ENCODE results near the gene KHNYN. TPM values are rescaled to one million over a fixed set of nuclear protein-coding genes. Genes with fewer than 3 reads are reported as not detected.

The KHNYN gene
- total RNA-seq (10 to 100 TPM; 30.2 to 76.9 (median 46.3) TPM), polyA plus RNA-seq (10 to 100 TPM; 18.5 to 48.6 (median 36.2) TPM)
- long read RNA-seq, donor 1, partial matches to known transcripts: 29 of 80 reads
- long read RNA-seq, donor 1, other reads (novel, unspliced or antisense): 51 of 80 reads
- long read RNA-seq, donor 2, partial matches to known transcripts: 6 of 32 reads
- long read RNA-seq, donor 2, other reads (novel, unspliced or antisense): 23 of 32 reads
- long read RNA-seq, donor 3, partial matches to known transcripts: 0 of 53 reads
- long read RNA-seq, donor 3, other reads (novel, unspliced or antisense): 52 of 53 reads
- long read RNA-seq, donor 4, partial matches to known transcripts: 3 of 5 reads
- long read RNA-seq, donor 4, other reads (novel, unspliced or antisense): 1 of 5 reads
- long read RNA-seq, donor 5, transcript KHNYN-206 (8 exons, 2,443 nt): minor isoform, 8 of 73 reads
- long read RNA-seq, donor 5, transcript KHNYN-202 (8 exons, 3,359 nt): major isoform, 32 of 73 reads
- long read RNA-seq, donor 5, partial matches to known transcripts: 19 of 73 reads
- long read RNA-seq, donor 5, other reads (novel, unspliced or antisense): 13 of 73 reads
- long read RNA-seq, donor 6, partial matches to known transcripts: 0 of 4 reads
- long read RNA-seq, donor 6, other reads (novel, unspliced or antisense): 3 of 4 reads
- long read RNA-seq, donor 7, partial matches to known transcripts: 5 of 12 reads
- long read RNA-seq, donor 7, other reads (novel, unspliced or antisense): 6 of 12 reads
- long read RNA-seq, donor 8, partial matches to known transcripts: 56 of 78 reads
- long read RNA-seq, donor 8, other reads (novel, unspliced or antisense): 18 of 78 reads
- long read RNA-seq, donor 9, partial matches to known transcripts: 0 of 4 reads
- long read RNA-seq, donor 9, other reads (novel, unspliced or antisense): 0 of 4 reads
- long read RNA-seq, donor 10, partial matches to known transcripts: 24 of 40 reads
- long read RNA-seq, donor 10, other reads (novel, unspliced or antisense): 15 of 40 reads

- TF ChIP-seq CTCF (IDR thresholded peaks at IDR 0.05) (no peak), POLR2A (IDR thresholded peaks at IDR 0.05) (peak; percentile 96)
- H3K27ac ChIP-seq: peak within 1 kb of the TSS; percentile 88 to 100 (median 95)
- H3K4me1 ChIP-seq (replicated peaks in 1 of 2): peaks cover 34 to 43% of the 10 kb centered on the region in 2 donors
- intact Hi-C loops (cut with DNase I): loop anchor here (5.0 kb wide), 2 partner anchors 62 to 97 kb away; partner anchors contain the start of gene NFATC4 (in 2 of the 2)
- WGBS, 4 donors: 3 to 30% (median 7%) methylated on average over 13 to 57 of the region's 57 CpGs
- peaks cover 0 to 24% of the 10 kb centered on the region in 2 donors for H3K36me3 ChIP-seq (replicated peaks in 1 of 2)
- H3K9me3 ChIP-seq (replicated peaks in 1 of 3): no peaks in the 10 kb centered on the region
- peak within 1 kb of the TSS; percentile 13 to 88 (median 80) for H3K4me3 ChIP-seq
- no peaks in the 10 kb centered on the region for H3K27me3 ChIP-seq
- DNase-seq: peak; percentile 90 to 96 (median 94)
Observed at GRCh38 chr14:24429395-24430142, at the start of gene KHNYN, which contains the start of gene CBLN3. TSS of gene KHNYN (plus strand) at chr14:24429954. CDS start at chr14:24430731, 777 bp downstream. TSS of gene CBLN3 (minus strand) at chr14:24429668. CDS start at chr14:24429054, 614 bp downstream.

GRCh38 chr14:24381363-24382063, 48.2 kb upstream of the KHNYN start:
- Histone ChIP-seq H3K27ac (peak overlapping the region in 2 of 5 donors; percentile 22 to 29), H3K4me3 (no peak overlapping the region), H3K9me3 (replicated peaks in 1 of 3) (no peaks in the 10 kb centered on the region), H3K36me3 (replicated peaks in 1 of 2) (no peaks in the 10 kb centered on the region), H3K27me3 (no peaks in the 10 kb centered on the region), H3K4me1 (replicated peaks in 1 of 2) (no peaks in the 10 kb centered on the region)
- 50 to 58% (median 58%) methylated on average over 6 to 8 of the region's 8 CpGs for WGBS, 4 donors
- no peak for DNase-seq
- no peak for TF ChIP-seq CTCF (IDR thresholded peaks at IDR 0.05)
- no peak for TF ChIP-seq POLR2A (IDR thresholded peaks at IDR 0.05)
- intact Hi-C loops (cut with DNase I): no loop called here

- intact Hi-C loops (cut with DNase I): no loop called here
- no peaks in the 10 kb centered on the region for H3K36me3 ChIP-seq (replicated peaks in 1 of 2)
- H3K9me3 ChIP-seq (replicated peaks in 1 of 3): no peaks in the 10 kb centered on the region
- WGBS, 4 donors: 57 to 83% (median 64%) methylated on average over 4 of the region's 4 CpGs
- H3K27ac ChIP-seq: peak overlapping the region in 2 of 5 donors; percentile 22 to 29
- no peaks in the 10 kb centered on the region for H3K27me3 ChIP-seq
- no peaks in the 10 kb centered on the region for H3K4me1 ChIP-seq (replicated peaks in 1 of 2)
- DNase-seq: peak in 1 of 7 donors; percentile 63
- H3K4me3 ChIP-seq: no peak overlapping the region
- no peak for TF ChIP-seq CTCF (IDR thresholded peaks at IDR 0.05)
Observed at GRCh38 chr14:24382064-24382371, 47.7 kb upstream of the KHNYN start.
